GM12873 (cell line): ENCODE results near the gene HMGCS2.

Source experiments
- TF ChIP-seq, protein P1 (sequence below): IDR thresholded peaks from 2 replicates; pipeline ENCODE4 v1.5.1; 2012; ENCODE audit warnings: low read depth, mild to moderate bottlenecking, moderate library complexity, low read length, control low read depth; ENCODE audit not compliant: insufficient read depth; ENCODE audit errors: missing control alignments

HMGCS2 gene

DNA sequence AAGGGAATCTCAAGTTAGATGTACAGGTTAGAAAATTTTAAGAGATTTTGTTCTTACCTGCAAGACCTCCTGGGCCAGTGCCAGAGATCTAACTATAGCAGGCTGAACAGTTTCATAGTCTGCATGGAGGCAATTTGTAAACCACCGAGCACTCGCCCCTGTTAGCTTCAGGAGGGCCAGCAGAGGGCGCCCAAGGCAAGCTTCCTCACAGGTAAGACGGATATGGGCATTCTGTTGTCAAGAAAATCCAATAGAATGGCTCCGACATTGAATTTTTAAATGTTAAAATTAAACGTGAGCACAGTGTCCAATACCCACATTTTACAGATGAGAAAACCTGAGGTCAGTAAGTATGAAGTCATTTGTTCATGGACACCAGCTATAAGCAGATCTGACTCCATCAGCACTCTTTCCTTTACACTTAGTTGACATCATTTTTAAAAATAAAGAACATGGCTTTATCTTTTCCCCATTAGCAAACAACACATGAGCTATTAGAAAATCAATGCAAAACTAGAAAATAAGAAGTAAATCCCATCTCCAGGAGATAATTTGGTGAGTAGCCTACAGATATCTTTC is 40.4 kb upstream of the HMGCS2 start:
- TF ChIP-seq, protein P1, sequence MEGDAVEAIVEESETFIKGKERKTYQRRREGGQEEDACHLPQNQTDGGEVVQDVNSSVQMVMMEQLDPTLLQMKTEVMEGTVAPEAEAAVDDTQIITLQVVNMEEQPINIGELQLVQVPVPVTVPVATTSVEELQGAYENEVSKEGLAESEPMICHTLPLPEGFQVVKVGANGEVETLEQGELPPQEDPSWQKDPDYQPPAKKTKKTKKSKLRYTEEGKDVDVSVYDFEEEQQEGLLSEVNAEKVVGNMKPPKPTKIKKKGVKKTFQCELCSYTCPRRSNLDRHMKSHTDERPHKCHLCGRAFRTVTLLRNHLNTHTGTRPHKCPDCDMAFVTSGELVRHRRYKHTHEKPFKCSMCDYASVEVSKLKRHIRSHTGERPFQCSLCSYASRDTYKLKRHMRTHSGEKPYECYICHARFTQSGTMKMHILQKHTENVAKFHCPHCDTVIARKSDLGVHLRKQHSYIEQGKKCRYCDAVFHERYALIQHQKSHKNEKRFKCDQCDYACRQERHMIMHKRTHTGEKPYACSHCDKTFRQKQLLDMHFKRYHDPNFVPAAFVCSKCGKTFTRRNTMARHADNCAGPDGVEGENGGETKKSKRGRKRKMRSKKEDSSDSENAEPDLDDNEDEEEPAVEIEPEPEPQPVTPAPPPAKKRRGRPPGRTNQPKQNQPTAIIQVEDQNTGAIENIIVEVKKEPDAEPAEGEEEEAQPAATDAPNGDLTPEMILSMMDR: peak; percentile 93

DNA sequence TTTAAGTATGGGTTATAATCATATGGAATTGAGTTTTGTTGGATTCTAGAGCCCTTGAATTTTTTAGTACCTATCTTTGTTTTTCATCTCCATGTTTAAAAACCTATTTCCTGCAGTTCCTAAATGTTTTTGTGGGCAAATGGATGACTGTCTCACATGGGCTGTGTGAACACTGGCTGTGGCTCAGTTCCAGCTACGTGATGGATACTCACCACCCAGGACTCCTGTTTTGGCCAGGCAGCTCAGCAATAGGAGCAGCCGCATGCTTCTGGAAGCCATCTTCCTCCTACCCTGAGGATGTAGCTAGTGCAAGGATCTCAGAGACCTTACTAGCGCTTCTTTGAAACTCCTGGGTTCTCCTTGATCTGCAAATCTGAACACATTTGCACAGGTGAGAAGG is 39.8 kb upstream of the HMGCS2 start:
- TF ChIP-seq, protein P1: no peak

DNA sequence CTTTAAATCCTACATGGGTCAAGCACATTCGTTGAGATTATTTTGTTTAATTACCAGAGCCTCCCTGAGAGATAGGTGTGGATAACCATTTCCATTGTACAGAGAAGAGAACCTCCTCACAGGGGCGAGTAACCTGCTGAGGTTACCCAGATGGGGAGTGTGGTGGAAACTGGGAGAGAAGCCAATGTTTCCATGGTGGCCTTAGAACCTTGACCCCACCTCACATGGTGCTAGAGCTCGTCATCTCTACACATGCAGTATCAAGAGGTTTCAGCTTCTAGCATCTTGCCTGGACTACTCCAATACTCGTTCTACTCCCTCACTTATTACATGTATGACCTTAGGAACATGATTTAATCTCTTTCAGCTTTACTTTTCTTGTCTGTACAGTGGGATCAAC is 37.8 kb upstream of the HMGCS2 start:
- TF ChIP-seq, protein P1: no peak

DNA sequence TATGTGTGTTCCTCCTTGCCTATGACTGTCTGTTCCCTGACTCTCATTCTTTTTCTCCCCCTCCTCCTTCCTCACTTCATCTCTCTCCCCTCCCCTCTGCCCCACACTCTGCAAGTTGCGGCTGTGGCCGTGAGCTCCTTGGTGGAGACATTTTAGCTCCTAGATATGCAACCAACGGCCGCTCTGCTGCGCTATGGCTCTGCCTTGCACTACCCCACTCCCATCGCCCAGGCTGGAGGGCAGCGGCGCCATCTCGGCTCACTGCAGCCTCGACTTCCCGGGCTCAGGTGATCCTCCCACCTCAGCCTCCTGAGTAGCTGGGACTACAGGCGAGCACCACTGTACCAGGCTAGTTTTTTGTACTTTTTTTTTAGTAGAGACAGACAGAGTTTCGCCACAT is 37.0 kb upstream of the HMGCS2 start:
- TF ChIP-seq, protein P1: no peak

DNA sequence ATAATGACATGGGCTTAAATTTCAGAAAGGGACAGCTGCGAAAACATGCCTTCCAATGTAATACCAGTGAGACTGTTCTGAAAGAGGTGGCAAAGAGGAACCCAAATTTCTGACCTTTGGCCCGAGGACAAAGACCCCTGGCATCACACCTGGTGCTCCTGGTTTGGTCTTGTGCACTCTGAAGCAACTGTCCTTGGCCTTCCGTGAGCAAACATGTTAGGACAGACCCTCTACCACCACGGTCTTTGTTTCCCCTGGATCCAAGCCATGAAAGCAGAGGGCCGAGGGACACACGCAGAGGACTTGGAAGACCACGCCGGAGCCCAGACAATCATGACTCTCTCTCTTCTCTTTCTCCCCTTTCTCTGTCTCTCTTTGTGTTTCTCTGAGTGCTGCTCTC is 36.5 kb upstream of the HMGCS2 start:
- TF ChIP-seq, protein P1: no peak

DNA sequence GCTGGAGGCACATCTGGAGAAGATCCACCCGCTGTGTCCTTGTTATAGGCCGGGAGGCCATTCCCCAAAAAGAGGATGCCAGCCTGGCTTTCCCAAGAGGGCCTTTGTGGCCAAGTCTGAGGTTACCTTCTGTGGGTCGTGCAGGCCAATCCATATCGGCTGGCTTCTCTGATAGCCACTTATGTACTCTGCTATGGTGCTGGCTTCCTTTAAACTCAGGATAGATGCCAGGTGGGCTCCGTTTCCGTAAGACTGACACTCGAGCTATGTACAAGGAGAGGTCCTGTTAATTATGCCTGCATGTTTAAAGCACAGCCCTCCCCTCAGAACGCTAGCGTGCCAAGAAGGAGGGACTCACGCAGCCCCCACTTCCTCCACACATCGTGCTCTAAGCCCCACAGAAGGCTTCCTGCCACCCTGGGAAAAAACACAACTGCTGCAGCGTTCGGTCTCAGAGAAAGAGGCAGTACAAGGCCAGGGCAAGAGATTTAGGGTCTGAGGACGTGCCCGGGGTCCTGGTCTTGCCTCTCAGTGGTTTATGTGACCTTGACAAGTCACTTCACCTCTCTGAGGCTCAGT is 31.0 kb upstream of the HMGCS2 start:
- TF ChIP-seq, protein P1: no peak

DNA sequence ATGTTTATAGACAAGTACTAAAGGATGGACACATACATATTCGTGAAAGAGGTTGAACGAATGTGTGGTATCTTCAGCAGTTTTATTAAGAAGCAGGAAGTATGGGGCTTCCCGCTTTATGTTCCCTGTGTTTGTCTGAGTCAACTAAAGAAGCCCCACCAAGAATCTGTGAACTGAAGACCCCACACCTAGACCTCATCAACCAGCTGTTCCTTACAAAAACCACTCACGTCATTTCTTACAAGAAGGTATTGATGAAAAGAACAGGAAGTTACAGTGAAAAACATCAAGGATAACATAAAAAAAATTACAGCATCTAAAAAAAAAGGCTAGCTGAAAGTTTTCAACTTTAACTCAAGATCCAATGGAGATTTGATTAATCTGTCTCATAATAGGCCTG is 30.3 kb upstream of the HMGCS2 start:
- TF ChIP-seq, protein P1: no peak
